Progenitor cell of endocrine pancreas (in vitro differentiated cells): ENCODE measurements around the gene TKT. TPM values are rescaled to one million over a fixed set of nuclear protein-coding genes. Genes with fewer than 3 reads are reported as not detected.
A peak's percentile ranks its signal among the peaks of the same experiment; 100 is the strongest.

Source experiments
- DNase-seq: peaks from one replicate; pipeline ENCODE4 v3.0.0; 2021; ENCODE audit warnings: low spot score; ENCODE audit not compliant: unreplicated experiment
- H3K27ac Mint-ChIP-seq: 2 replicates; pipeline ENCODE4 v1.8.0; 2021; ENCODE audit warnings: mild to moderate bottlenecking, moderate library complexity, mixed read lengths
- H3K27me3 Mint-ChIP-seq: 2 replicates; pipeline ENCODE4 v1.8.0; 2021; ENCODE audit warnings: mixed read lengths
- H3K36me3 Mint-ChIP-seq: 2 replicates; pipeline ENCODE4 v1.8.0; 2022; ENCODE audit warnings: mixed read lengths; ENCODE audit not compliant: insufficient read depth
- H3K4me1 Mint-ChIP-seq: 2 replicates; pipeline ENCODE4 v1.8.0; 2021; ENCODE audit warnings: low read depth, mixed read lengths
- H3K4me3 Mint-ChIP-seq: 2 replicates; pipeline ENCODE4 v1.8.0; 2021; ENCODE audit warnings: low read depth, mild to moderate bottlenecking, moderate library complexity, mixed read lengths
- H3K9me3 Mint-ChIP-seq: 2 replicates; pipeline ENCODE4 v1.8.0; 2021; ENCODE audit warnings: low read depth, mixed read lengths
- CTCF ChIP-seq: fragments of 200-600 bp; sonication (generic); IDR thresholded peaks from one replicate; pipeline ENCODE4 v1.5.0; 2021; ENCODE audit warnings: antibody characterized with exemption, mild to moderate bottlenecking; ENCODE audit not compliant: unreplicated experiment
- total RNA-seq: library from RNA; stranded (reverse); gene quantifications from 2 replicates; pipeline ENCODE4 v1.2.1, GENCODE V29; 2021

The TKT gene
- total RNA-seq, 1 donor from 2014 or later, result 250 TPM

DNA sequence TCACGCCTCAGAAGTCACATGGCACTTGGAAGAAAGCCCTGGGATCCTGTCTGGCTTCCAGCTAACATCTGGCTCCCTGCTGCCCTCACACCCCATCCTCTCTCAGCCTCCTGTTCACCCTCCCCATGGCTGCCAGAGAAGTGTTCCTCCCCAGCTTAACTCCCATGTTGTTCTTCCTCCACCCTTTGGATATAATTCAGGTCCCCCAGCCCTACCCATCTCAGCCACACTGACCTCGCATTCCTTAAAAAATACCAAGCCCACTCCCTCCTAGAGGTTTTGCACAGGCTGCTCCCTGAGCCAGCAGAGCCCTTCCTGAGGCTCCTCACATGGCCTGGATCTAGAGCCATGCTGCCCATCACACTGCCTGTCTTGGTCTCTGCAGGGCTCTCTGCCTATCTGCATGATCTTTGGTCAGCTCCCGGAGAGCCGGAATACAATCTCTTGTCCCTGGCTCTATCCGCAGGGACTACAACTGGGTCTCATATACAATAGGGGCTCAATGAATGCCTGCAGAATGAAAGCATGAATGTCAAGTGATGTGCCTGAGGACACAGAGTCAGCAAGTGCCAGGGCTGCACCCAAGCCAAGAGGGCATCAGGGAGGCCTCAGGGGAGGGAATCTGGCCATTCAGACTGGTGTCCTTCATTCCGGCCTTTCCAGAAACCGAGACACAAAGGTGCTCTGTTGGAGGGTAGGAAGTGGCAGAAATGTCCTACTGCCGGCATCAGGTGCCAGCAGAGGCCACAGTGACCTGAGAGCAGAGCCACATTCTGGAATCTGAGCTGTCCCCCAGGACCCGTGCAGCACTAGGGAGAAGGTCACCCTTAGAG lies 3.8 kb upstream of the TKT start:
- peaks cover 20% of the 10 kb centered on the region for H3K27me3 Mint-ChIP-seq
- H3K4me3 Mint-ChIP-seq, result no peak overlapping the region
- H3K27ac Mint-ChIP-seq, result peak overlapping the region; percentile 7
- H3K9me3 Mint-ChIP-seq, result no peaks in the 10 kb centered on the region
- H3K4me1 Mint-ChIP-seq, result peaks cover 9% of the 10 kb centered on the region
- no peak for TF ChIP-seq CTCF
- DNase-seq, result no peak
- H3K36me3 Mint-ChIP-seq, result no peaks in the 10 kb centered on the region

DNA sequence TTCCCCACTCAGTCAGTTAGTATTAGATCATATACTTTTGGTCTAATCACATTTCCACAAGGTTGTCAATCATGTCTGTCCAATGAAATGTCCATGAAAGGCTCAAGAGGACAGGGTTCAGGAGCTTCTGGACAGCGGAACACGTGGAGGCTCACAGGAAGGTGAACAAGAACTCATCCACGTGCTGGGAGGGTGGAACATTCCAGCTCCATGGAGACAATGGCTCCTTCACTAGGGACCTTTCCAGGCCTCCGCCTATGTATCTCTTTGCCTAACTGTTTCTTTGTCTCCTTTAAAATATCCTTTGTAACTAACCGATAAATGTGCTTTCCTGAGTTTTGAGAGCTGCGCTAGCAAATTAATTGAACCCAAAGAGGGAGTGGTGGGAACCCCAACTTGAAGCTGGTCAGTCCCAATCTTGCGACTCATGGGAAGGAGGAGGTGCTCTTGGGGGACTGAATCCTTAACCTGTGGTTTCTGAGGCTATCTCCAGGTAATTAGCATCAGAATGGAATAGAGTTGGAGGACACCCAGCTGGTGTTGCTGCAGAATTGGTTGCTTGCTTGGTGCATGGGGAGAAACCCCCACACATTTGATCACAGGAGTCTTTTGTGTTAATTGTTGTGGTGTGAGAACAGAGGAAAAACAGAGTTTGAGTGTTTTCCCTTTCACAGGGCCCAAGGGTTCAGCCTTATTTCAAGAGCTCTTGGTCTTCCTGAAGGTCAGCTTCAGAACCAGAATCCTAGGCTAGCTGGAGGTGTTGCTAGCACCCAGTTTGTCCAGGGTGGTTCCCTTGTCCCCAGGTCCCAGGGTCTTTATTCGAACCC lies 3.0 kb upstream of the TKT start:
- H3K4me1 Mint-ChIP-seq, result peaks cover 15% of the 10 kb centered on the region
- TF ChIP-seq CTCF, result no peak
- no peaks in the 10 kb centered on the region for H3K9me3 Mint-ChIP-seq
- no peak overlapping the region for H3K4me3 Mint-ChIP-seq
- peaks cover 20% of the 10 kb centered on the region for H3K27me3 Mint-ChIP-seq
- H3K36me3 Mint-ChIP-seq, result no peaks in the 10 kb centered on the region
- DNase-seq, result no peak
- no peak overlapping the region for H3K27ac Mint-ChIP-seq

DNA sequence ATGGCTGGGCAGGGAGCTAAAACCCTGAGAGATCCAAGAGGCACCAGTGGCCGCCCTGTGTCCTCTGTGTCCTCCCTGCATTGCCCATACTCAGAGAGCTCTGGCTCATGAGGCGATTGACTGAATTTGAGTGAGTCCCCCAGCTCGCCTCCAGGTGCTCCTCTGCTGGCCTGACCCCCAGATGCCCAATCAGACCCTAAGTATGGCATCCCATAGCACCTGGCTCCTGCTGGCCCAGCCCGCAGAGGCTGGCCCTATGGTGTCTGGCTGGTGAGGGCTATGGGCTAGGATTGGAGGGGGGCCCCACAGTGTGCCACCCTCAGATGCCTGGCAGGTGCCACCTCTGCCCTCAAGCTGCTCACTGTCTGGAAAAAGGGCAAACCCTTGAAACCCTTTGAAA lies 1.6 kb upstream of the TKT start:
- no peak for DNase-seq
- Mint-ChIP-seq H3K4me3 (no peak overlapping the region), H3K27me3 (peaks cover 20% of the 10 kb centered on the region), H3K9me3 (no peaks in the 10 kb centered on the region), H3K36me3 (peaks cover 1% of the 10 kb centered on the region), H3K4me1 (peaks cover 22% of the 10 kb centered on the region), H3K27ac (no peak overlapping the region)
- TF ChIP-seq CTCF, result no peak

GRCh38 chr3:53256704-53257055 lies 858 bp upstream of the TKT start:
- no peak for DNase-seq
- H3K4me3 Mint-ChIP-seq, result peak overlapping the region; percentile 67

More at GRCh38 chr3:53256704-53257055, 858 bp upstream of the TKT start:
- H3K9me3 Mint-ChIP-seq, result no peaks in the 10 kb centered on the region
- H3K4me1 Mint-ChIP-seq, result peaks cover 25% of the 10 kb centered on the region
- H3K27ac Mint-ChIP-seq, result peak overlapping the region; percentile 43
- peaks cover 20% of the 10 kb centered on the region for H3K27me3 Mint-ChIP-seq
- H3K36me3 Mint-ChIP-seq, result peaks cover 1% of the 10 kb centered on the region
- no peak for TF ChIP-seq CTCF
